IMR-90 (cell line): ENCODE measurements around the gene NAA38. TPM values are rescaled to one million over a fixed set of nuclear protein-coding genes. Genes with fewer than 3 reads are reported as not detected.

Experiments
- ATAC-seq: fragments of 200-7000 bp; cut with Tn5 transposase; 2 replicates; pipeline ENCODE4 v1.9.1; 2020; ENCODE audit warnings: low read depth, mild to moderate bottlenecking, moderate library complexity
- BruUV-seq: library from RNA; stranded (reverse); fragments of 400-500 nt; replicated peaks from 2 replicates; lab custom pipeline; 2021; lab: Mats Ljungman, UMichigan
- CTCF ChIA-PET: fragments of 300-600 bp; formaldehyde crosslinking; extraction: SDS; loops from one replicate; lab custom pipeline; 2021; ENCODE audit warnings: antibody characterized with exemption; lab: Yijun Ruan, JAX
- POLR2A ChIA-PET: fragments of 300-600 bp; sonication (Branson Sonifier 250); formaldehyde crosslinking; loops from one replicate; lab custom pipeline; 2022; ENCODE audit warnings: antibody characterized with exemption; ENCODE audit not compliant: unreplicated experiment; lab: Charles Lee
- DNase-seq: peaks from one replicate; pipeline ENCODE4 v3.0.0; 2013
- H2AFZ ChIP-seq: replicated peaks from 2 replicates; pipeline ENCODE3; 2013; ENCODE audit warnings: low read length, mild to moderate bottlenecking; ENCODE audit not compliant: poor library complexity
- H2AK5ac ChIP-seq: 2 replicates; pipeline ENCODE4 v1.6.1; 2013; ENCODE audit warnings: low read depth, low read length, inconsistent platforms
- H2AK9ac ChIP-seq: replicated peaks from 2 replicates; pipeline ENCODE3; 2013; ENCODE audit warnings: mild to moderate bottlenecking, low read depth, low read length, moderate library complexity; ENCODE audit not compliant: poor library complexity
- H2BK120ac ChIP-seq: 2 replicates; pipeline ENCODE4 v1.6.1; 2013; ENCODE audit warnings: low read depth, low read length, inconsistent platforms
- H2BK15ac ChIP-seq: 3 replicates; pipeline ENCODE4 v1.6.1; 2013; ENCODE audit warnings: low read depth, low read length, inconsistent platforms
- H2BK20ac ChIP-seq: 2 replicates; pipeline ENCODE4 v1.6.1; 2013; ENCODE audit warnings: low read depth, mild to moderate bottlenecking, inconsistent platforms, low read length, moderate library complexity
- H2BK5ac ChIP-seq: 2 replicates; pipeline ENCODE4 v1.6.1; 2013; ENCODE audit warnings: mild to moderate bottlenecking, low read depth, low read length, inconsistent platforms; ENCODE audit not compliant: poor library complexity, severe bottlenecking
- H3K14ac ChIP-seq: replicated peaks from 2 replicates; pipeline ENCODE4 v1.6.1; 2013; ENCODE audit warnings: low read depth, low read length, inconsistent platforms
- H3K18ac ChIP-seq: 2 replicates; pipeline ENCODE4 v1.6.1; 2013; ENCODE audit warnings: low read depth, low read length, control low read depth
- H3K23ac ChIP-seq: 2 replicates; pipeline ENCODE4 v1.6.1; 2013; ENCODE audit warnings: low read depth, low read length, inconsistent platforms
- H3K27ac ChIP-seq: 2 replicates; pipeline ENCODE4 v1.5.1; 2013; ENCODE audit warnings: mild to moderate bottlenecking, control low read depth, low read length; ENCODE audit not compliant: insufficient read depth
- H3K27me3 ChIP-seq: 2 replicates; pipeline ENCODE4 v1.6.1; 2013; ENCODE audit warnings: low read length; ENCODE audit not compliant: control insufficient read depth, insufficient read depth
- H3K36me3 ChIP-seq: 2 replicates; pipeline ENCODE4 v1.6.1; 2013; ENCODE audit warnings: low read length, mixed read lengths; ENCODE audit not compliant: control insufficient read depth, insufficient read depth
- H3K4ac ChIP-seq: 2 replicates; pipeline ENCODE4 v1.6.1; 2013; ENCODE audit warnings: low read depth, low read length, inconsistent platforms
- H3K4me1 ChIP-seq: 2 replicates; pipeline ENCODE4 v1.6.1; 2013; ENCODE audit warnings: low read length, mixed read lengths; ENCODE audit not compliant: control insufficient read depth, insufficient read depth
- H3K4me2 ChIP-seq: 2 replicates; pipeline ENCODE4 v1.6.1; 2013; ENCODE audit warnings: low read depth, mild to moderate bottlenecking, control low read depth, low read length, moderate library complexity
- H3K4me3 ChIP-seq: 2 replicates; pipeline ENCODE4 v1.5.1; 2013; ENCODE audit warnings: low read depth, mild to moderate bottlenecking, control low read depth, low read length, moderate library complexity; ENCODE audit not compliant: insufficient read depth
- H3K56ac ChIP-seq: 2 replicates; pipeline ENCODE4 v1.6.1; 2013; ENCODE audit warnings: low read length, inconsistent platforms; ENCODE audit not compliant: insufficient read depth; ENCODE audit errors: extremely low read depth
- H3K79me1 ChIP-seq, 2 experiments: 2 replicates each; pipeline ENCODE4 v1.6.1; 2013; ENCODE audit warnings: low read length in 2 of 2, inconsistent platforms in 1 of 2, low read depth in 1 of 2
- H3K9ac ChIP-seq: 2 replicates; pipeline ENCODE4 v1.6.1; 2013; ENCODE audit warnings: low read depth, low read length, control low read depth
- H3K9me1 ChIP-seq: 2 replicates; pipeline ENCODE4 v1.6.1; 2013; ENCODE audit warnings: low read length, inconsistent platforms; ENCODE audit not compliant: insufficient read depth
- H3K9me3 ChIP-seq: 2 replicates; pipeline ENCODE4 v1.6.1; 2013; ENCODE audit warnings: low read length; ENCODE audit not compliant: control insufficient read depth, insufficient read depth
- H4K20me1 ChIP-seq: 2 replicates; pipeline ENCODE4 v1.6.1; 2013; ENCODE audit warnings: low read length, inconsistent platforms; ENCODE audit not compliant: insufficient read depth
- H4K5ac ChIP-seq: 2 replicates; pipeline ENCODE4 v1.6.1; 2013; ENCODE audit warnings: mild to moderate bottlenecking, low read depth, low read length, control low read depth
- H4K8ac ChIP-seq, 2 experiments: 2 replicates each; pipeline ENCODE4 v1.6.1; 2013; ENCODE audit warnings: low read depth in 2 of 2, low read length in 2 of 2, control low read depth in 1 of 2, inconsistent platforms in 1 of 2
- H4K91ac ChIP-seq: 2 replicates; pipeline ENCODE4 v1.6.1; 2013; ENCODE audit warnings: low read depth, low read length, inconsistent platforms; ENCODE audit not compliant: insufficient read depth
- FOS ChIP-seq: fragments of 150-350 bp; IDR thresholded peaks from 2 replicates; pipeline ENCODE4 v1.6.1; 2016; ENCODE audit warnings: low read depth, low read length
- MAZ ChIP-seq: IDR thresholded peaks from 2 replicates; pipeline ENCODE4 v1.6.1; 2012; ENCODE audit warnings: low read depth, mild to moderate bottlenecking, low read length, improper control_type of control experiment, moderate library complexity, borderline replicate concordance
- RAD21 ChIP-seq: IDR thresholded peaks from 2 replicates; pipeline ENCODE4 v1.6.1; 2012; ENCODE audit warnings: low read length, improper control_type of control experiment
- RFX5 ChIP-seq: IDR thresholded peaks from 2 replicates; pipeline ENCODE4 v1.8.0; 2012; ENCODE audit warnings: low read depth, mild to moderate bottlenecking, low read length, moderate library complexity
- SMC3 ChIP-seq: fragments of 150-350 bp; IDR thresholded peaks from 2 replicates; pipeline ENCODE4 v1.6.1; 2016; ENCODE audit warnings: low read depth, mild to moderate bottlenecking, antibody characterized with exemption, low read length, moderate library complexity
- USF2 ChIP-seq: fragments of 150-350 bp; IDR thresholded peaks from 2 replicates; pipeline ENCODE4 v1.6.1; 2017; ENCODE audit warnings: mild to moderate bottlenecking, antibody characterized with exemption, low read length, low read depth
- WGBS, 2 experiments: methylation state at CpG; one replicate each; pipeline versions ENCODE4 v1.1.5 to v1.1.7; 2013; ENCODE audit warnings: missing lambda C conversion rate in 2 of 2; ENCODE audit not compliant: insufficient read length in 1 of 2; ENCODE audit errors: extremely low coverage in 2 of 2; 5-methylcytosine and 5-hydroxymethylcytosine counted together
- dilution Hi-C: fragments of 300-500 bp; cut with HindIII; formaldehyde crosslinking; loops from one replicate; pipeline ENCODE4 v1.14.3; 2018; ENCODE audit warnings: low sequenced_read_pairs; ENCODE audit not compliant: unreplicated experiment
- in situ Hi-C: fragments of 300-500 bp; cut with MboI; formaldehyde crosslinking; loops from 3 replicates; pipeline ENCODE4 v1.14.3; 2019; ENCODE audit warnings: low sequenced_read_pairs, inconsistent platforms, mixed read lengths
- intact Hi-C: fragments of 100-400 bp; cut with micrococcal nuclease; formaldehyde crosslinking; loops from 2 replicates; pipeline ENCODE4 v1.10.0; 2022
- polyA plus RNA-seq, 3 experiments: library from polyadenylated mRNA; depleted of rRNA; stranded (reverse); fragments of >200 nt; gene quantifications; 2 replicates each; pipeline ENCODE4 v1.2.3, GENCODE V29; 2012; ENCODE audit warnings: low replicate concordance in 1 of 3
- total RNA-seq: library from RNA; depleted of rRNA; stranded (reverse); fragments of >200 nt; gene quantifications from 2 replicates; pipeline ENCODE4 v1.2.3, GENCODE V29; 2012
- TF ChIP-seq, protein P1 (sequence below): conservative IDR thresholded peaks from 2 replicates; pipeline ENCODE4 v1.5.1; 2012; ENCODE audit warnings: mild to moderate bottlenecking, low read depth, low read length, improper control_type of control experiment

The NAA38 gene
- total and polyA plus RNA-seq, 2 of the 4 experiments (the other 2 are of a cell fraction) = 40.7 to 76.8 TPM

GRCh38 chr17:7862692-7863437 is 5.5 kb upstream of the NAA38 start:
- Histone ChIP-seq H3K9me1 (no peaks in the 10 kb centered on the region), H3K18ac (no peak overlapping the region), H3K56ac (no peak overlapping the region), H3K4me2 (no peak overlapping the region), H2BK20ac (no peak overlapping the region), H3K9me3 (no peaks in the 10 kb centered on the region), H2BK120ac (no peak overlapping the region), H3K4ac (no peak overlapping the region), H3K36me3 (peaks cover 11% of the 10 kb centered on the region), H3K23ac (no peak overlapping the region), H3K4me3 (no peak overlapping the region), H2AK9ac (no peak overlapping the region), H3K4me1 (peaks cover 7% of the 10 kb centered on the region), H3K9ac (no peak overlapping the region), H2AK5ac (no peak overlapping the region), H4K5ac (no peak overlapping the region), H2BK15ac (no peak overlapping the region), H3K27me3 (no peaks in the 10 kb centered on the region), H2AFZ (no peak overlapping the region), H3K27ac (no peak overlapping the region), H4K20me1 (peaks cover 3% of the 10 kb centered on the region; the same call in 1 of the 2 replicates), H3K14ac (no peak overlapping the region), H4K8ac (no peak overlapping the region), H3K79me1 (peaks cover 24 to 50% of the 10 kb centered on the region in 2 experiments), H2BK5ac (no peak overlapping the region), H4K91ac (no peak overlapping the region)
- ChIA-PET CTCF (interaction anchor here (0.6 to 1.1 kb wide), 4 partner anchors 23 to 179 kb away, joined by 3 to 6 read pairs (median 4); no protein-coding TSS in a partner anchor), POLR2A (interaction anchor here (0.7 kb wide), 1 partner anchor 26 kb away, joined by 9 read pairs; no protein-coding TSS in a partner anchor)
- no CpG with 5 or more reads among the region's 3 CpGs for WGBS, 2 experiments
- intact Hi-C loops = loop anchor here (1.0 to 2.0 kb wide), 4 partner anchors 26 to 194 kb away; partner anchors contain the start of gene CHD3
- DNase-seq = peak; percentile 54
- dilution Hi-C loops = no loop called here
- in situ Hi-C loops = loop anchor here (5.0 kb wide), 1 partner anchor 34 kb away; no protein-coding TSS in a partner anchor
- no TSS peak for BruUV-seq
- no peak for ATAC-seq
- TF ChIP-seq, protein P1, sequence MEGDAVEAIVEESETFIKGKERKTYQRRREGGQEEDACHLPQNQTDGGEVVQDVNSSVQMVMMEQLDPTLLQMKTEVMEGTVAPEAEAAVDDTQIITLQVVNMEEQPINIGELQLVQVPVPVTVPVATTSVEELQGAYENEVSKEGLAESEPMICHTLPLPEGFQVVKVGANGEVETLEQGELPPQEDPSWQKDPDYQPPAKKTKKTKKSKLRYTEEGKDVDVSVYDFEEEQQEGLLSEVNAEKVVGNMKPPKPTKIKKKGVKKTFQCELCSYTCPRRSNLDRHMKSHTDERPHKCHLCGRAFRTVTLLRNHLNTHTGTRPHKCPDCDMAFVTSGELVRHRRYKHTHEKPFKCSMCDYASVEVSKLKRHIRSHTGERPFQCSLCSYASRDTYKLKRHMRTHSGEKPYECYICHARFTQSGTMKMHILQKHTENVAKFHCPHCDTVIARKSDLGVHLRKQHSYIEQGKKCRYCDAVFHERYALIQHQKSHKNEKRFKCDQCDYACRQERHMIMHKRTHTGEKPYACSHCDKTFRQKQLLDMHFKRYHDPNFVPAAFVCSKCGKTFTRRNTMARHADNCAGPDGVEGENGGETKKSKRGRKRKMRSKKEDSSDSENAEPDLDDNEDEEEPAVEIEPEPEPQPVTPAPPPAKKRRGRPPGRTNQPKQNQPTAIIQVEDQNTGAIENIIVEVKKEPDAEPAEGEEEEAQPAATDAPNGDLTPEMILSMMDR = peak; percentile 75
- TF ChIP-seq RAD21 (peak; percentile 83), MAZ (no peak), SMC3 (peak; percentile 90), FOS (no peak), USF2 (no peak), RFX5 (no peak)
